ENCODE data around the gene CHRNA7.
"Not testable (repeated sequence)": the region's sequence is repeated elsewhere in the genome, so short reads cannot be mapped to it uniquely, and the experiment has no call there.

The CHRNA7 gene

DNA sequence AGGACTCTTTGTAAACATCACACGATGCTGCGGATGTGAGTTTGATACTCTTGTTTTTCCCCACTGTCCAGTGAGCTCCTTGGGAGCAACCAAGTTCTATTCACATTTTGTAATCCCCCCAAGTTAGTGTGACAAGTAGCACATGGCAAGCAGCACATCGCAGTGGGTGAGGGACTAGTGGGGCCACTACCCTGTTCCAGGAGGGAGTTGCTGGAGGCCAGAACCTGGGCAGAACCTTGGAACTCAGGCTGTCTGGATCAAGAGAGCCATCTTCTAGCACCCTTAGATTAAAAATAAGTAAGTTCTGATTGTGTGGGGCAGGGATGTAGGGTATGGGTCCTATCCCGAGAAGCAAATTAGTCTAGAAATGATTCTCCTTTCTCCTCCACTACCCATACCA is 91.7 kb downstream of the CHRNA7 start:
- DNase-seq: no peak

DNA sequence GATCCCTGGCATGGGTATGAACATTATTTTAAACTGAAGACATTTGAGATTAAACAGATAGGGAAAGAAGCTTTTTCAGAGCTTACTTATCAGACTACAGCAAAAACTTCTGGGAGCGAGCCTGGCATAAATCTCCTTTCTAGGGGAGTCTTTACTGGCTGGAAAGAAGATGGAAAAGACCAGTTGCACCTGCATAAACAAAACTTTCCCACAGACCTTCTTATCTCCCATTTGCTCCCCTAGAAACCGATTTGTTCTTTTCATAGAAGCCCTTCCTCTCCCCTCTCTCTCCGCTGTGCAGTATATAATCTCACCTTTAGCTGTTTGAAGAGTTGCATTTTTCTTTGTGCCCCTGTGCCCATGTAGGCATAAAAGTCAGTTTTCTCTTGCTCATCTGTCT is 93.2 kb downstream of the CHRNA7 start:
- DNase-seq: no peak

DNA sequence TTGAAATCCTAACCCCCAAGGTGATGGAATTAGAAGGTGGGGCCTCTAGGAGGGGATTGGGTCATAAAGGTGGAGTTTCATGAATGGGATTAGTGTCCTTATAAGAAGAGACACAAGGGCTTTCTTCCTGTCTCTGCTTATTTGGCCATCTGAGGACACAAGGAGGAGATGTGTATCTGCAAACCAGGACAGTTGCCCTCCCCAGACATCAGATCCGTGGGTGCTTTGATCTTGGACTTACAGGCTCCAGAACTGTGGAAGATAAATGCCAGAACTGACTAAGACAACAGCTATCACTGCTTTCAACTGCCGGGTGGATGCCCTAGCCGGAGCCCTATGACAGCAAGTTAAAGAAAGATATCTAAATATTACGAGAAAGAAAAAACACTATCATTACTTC is 94.4 kb downstream of the CHRNA7 start:
- DNase-seq: no peak

DNA sequence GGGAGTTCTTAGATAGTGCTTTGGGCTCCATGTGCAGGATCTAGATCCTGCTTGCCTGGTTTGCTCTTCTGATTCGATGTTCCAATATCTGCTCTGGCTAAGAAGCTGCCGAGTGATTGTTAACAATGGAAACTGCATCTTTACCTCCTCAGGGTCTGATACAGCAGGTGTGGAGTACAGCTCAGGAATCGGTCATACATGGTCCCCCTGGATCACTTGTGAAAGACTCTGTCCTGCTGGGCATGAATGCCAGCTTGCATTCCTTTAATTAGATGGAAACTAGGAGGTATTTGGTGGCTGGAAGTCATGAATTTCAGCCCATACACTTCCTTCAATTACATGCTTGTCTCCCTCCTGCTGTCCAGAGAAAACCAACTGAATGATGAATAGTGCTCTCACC is 95.3 kb downstream of the CHRNA7 start:
- DNase-seq: no peak

DNA sequence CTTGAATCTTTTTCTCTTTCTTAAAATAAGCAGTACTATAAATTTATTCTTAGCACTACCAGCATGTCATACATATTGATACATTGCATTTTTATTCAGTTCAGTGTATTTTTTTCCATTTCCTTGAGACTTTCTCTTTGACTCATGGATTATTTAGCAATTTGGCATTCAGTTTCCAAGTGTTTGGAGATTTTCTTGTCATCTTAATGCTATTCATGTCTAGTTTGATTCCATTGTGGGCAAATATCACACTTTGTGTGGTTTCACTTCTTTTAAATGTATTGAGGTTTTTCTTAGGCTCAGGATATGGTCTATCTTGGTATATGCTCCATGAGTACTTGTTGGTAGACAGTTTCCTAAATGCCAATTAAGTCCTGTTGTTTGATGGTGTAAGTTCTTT is 99.5 kb downstream of the CHRNA7 start:
- DNase-seq: no peak

DNA sequence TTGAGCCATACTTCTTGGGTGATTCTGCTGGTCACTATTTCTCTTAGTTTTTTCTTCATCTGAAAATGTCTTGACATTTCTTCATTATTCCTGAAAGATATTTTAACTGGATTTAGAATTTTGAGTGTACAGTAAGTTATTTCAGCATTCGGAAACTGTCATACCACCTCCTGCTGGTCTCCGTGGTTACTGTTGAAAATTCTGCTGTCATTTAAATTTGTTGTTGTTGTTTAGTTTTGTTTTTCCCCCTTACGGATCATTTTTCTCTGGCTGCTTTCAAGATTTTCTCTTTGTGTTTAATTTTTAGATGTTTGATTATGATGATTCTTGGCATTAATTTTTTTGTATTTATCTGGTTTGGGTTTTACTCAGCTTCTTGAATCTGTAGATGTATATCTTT is 100.5 kb downstream of the CHRNA7 start:
- DNase-seq: no peak

DNA sequence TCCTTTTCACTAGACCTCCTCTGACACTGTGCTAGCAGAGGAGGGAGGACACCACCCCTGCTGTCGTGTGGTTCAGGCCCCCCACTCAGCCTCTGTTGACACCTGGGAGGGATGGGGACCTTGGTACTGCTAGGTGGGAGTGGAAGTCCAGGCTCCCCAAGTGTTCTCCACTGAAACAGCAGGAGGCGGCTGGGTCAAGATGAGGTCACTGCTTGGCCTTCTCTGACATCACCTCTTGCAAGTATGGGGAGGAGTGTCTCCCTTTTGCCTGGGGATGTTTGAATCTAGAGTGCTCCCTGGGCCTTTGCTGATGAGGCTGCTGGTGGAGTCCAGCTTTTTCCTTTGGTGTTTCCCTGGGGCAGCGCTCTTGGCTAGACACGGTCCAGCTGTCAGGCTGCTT is 101.5 kb downstream of the CHRNA7 start:
- no peak for DNase-seq

DNA sequence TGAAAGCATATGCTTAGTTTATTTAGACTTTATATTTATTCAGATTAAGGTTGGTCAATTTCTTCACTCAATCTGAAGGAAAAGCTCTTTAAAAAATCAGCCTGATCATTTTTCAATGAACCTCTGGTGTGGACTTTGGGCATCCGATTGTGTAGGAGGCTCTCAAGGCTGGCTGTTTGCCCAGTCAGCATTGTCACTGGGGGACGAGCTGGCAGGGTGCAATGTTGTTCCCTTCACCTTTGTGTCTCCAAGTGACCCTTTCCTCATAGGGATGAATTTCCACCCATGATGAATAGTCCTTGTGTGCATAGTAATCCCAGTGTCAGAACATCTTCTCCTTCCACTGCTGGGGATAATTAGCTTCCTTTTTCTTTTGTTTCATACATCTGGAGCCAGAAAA is 102.5 kb downstream of the CHRNA7 start:
- no peak for DNase-seq

DNA sequence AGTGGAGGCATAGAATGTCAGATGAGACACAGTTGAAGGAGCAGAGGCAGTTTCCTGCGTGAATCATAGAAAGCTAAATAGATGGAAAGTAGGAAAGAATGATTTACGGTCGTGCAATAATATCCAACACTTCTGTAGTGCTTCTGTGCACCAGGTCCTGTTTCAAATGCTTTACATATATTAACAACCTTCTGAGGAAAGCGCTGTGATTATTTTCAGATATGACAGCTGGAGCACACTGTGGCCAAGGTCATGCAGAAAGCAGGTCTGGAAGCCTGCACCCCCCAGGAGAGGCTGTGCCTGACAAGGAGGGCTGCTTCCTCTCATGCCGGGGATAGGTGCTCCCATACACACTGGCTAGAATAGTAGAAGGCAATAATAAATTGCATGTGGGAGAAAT is 104.5 kb downstream of the CHRNA7 start:
- DNase-seq: no peak

DNA sequence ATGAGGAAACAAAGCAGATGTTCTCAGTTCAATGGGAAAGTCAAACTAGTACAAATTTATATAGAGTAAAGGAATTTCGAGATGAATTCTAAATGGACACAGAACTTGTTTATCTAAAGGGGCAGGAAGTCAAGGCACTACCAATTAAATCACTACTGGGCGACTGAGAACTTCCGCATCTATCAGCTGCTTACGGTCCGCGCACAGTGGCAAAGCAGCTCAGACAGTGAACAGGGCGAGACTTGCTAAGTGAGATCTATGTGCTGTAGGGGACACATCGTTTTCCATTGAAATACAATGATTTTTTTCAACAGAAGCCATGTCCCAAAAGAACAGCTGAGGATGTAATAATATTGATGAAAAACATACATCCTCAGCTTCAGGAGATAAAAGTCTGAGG is 105.0 kb downstream of the CHRNA7 start:
- DNase-seq: no peak

DNA sequence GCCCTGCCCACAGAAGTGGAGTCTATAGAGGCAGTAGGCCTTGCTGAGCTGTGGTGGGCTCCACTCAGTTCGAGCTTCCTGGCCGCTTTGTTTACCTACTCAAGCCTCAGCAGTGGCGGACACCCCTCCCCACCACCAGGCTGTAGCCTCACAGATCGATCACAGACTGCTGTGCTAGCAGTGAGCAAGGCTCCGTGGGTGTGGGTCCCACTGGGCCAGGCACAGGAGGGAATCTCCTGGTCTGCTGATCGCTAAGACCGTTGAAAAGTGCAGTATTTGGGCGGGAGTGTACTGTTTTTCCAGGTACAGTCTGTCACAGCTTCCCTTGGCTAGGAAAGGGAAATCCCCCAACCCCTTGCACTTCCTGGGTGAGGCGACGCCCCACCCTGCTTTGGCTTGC is 115.2 kb downstream of the CHRNA7 start:
- not testable (repeated sequence) for DNase-seq

DNA sequence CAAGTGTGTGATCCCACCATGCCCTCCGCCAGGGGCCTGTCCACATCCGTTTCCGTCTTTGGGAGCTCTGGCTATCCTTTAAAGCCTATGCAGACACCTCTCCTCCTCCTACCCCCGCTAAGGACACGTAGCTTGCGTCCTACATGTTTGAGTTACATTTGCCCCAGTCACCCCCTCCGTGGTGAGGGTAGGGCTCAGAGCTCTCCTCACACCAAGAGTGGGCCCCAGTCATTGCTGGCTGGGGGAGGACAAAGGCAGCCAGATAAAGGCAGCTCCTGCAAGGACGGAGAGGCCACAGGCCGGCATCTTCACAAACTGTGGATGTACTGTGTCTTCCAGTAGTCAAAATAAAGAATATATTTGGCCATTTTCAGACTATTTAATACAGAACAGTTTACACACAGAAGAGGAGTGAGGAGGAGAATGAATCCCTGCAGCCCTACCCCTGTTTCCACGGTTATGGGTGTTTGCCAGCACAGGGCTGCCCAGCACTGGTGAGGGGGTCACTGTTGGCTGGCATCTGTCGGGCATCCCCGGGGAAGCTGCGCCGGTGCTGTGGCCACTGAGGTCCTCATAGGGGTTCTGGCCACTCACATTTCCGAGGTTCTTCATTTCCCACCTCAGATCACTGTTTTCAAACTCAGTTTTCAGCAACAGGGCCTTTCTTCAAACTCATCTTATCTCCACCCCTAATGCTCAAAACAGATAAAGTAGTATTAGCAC is 118.7 kb downstream of the CHRNA7 start:
- DNase-seq: no peak

DNA sequence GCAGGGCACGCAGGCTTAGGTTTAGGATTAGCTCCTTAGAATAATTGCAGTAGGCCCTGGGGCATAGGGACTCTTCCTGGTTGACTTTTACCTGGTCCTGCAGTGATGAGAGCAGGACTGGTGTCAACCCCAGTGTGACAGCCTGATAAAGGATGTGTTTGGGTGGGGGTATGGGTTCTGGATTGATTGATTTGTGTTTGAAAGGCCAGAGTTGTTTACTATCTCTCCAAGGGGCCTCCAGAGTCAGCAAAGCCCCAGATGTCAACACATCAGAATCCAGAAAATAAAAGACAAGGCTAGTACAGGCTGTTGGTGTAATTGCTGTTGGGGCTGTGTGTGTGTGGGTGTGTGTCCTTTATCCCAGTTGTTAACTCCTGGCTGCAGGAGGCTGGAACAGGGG is 122.3 kb downstream of the CHRNA7 start:
- no peak for DNase-seq

DNA sequence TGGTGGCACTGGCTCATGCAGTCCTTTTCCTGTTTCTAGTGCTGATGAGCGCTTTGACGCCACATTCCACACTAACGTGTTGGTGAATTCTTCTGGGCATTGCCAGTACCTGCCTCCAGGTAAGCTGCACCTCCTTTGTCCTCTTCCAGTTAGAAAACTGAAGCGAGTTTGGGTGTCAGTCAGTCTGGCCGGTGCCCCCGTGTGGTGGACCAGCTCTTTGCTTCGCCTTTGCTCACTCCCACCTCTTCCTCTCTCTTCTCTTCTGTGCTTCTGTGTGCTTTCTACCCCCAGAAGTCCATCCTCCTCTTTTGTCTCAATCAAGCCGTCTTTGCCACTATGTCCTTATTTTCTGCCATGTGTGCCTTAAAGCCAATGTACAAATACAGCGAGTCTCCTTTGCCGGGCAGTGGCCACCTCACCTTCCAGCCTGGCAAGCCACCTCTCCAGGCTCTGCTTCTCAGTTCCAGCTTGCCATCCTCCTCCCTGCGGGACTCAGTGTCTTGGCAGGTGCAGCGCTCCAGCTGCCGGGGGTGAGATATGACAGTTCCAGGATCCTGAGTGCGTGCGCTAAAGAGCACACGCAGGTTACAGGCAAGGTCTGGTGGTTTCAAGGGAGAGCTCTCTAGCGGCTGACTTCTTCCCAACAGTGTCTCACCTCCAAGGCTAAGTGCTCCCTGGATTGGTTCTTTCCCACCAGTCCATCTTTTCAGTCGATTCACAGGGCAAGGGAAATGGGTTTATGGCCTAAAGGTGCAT is 123.7 kb downstream of the CHRNA7 start:
- not testable (repeated sequence) for DNase-seq

DNA sequence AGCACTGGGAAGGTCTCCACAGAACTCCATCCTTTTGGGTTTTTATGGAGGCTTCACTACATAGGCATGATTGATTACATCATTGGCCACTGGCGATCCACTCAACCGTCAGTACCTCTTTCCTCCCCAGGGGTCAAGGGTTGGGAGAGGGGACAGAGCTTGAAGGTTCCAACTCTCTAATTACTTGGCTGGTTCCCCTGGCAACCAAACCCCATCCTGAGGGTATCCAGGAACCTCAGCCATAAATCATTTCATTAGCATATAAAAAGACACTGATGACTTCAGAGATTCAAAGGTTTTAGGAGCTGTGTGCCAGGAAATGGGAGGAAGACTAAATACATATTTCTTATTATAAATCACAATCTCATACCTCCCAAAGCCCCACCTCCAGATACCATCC is 131.8 kb downstream of the CHRNA7 start:
- not testable (repeated sequence) for DNase-seq

DNA sequence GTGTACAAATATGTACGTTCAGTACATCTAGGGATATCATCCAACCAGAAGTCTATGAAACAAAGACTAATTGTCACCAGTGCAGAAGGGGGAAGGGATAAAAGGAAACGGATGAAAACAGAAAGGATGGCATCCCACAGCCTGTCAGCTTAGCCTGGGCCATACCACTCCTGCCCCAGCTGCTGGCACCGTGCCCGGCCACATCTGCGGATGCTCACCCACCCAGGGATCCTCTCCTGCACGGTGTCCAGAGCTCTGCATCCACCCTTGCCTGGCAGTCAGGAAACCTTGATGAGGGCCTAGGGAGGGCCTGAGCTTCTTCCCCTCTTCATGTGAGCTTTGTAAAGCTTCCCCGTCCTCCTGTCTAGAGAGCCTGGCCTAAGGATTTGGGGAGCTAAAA is 133.8 kb downstream of the CHRNA7 start:
- DNase-seq: not testable (repeated sequence)

DNA sequence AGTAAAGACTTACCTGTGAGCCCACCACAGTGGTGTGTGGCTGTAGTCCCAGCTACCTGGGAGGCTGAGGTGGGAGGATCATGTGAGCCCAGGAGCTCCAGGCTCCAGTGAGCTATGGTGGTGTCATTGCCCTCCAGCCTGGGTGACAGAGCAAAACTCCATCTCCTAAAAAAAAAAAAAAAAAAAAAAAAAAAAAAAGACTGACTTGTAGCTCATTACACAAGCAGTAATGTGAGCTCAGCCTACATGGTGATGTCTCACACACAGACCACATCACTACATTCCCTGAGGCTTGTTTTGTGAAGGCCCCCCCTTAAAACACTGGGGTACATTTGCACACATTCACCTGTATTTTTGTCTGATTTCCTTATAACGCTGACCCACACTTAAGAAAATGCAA is 134.4 kb downstream of the CHRNA7 start:
- not testable (repeated sequence) for DNase-seq

DNA sequence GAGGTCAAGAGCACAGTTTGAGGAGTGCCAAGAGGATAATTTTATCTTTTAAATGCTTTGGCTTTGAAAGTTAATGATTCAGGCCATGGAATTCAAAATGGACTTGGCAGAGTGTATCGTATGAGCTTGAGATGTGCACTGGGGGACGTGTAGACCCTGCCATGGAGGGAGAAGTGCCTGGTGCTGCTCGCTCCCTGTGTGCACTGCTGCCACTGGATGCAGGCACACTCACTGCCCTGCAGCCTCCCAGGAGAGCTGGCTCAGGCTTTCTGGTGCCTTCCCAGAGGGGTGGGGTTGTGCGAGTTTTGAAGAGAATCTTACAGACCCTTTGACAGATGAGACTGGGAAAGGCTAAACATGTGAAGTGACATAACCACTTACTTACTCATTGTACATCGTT is 135.5 kb downstream of the CHRNA7 start:
- DNase-seq: not testable (repeated sequence)

DNA sequence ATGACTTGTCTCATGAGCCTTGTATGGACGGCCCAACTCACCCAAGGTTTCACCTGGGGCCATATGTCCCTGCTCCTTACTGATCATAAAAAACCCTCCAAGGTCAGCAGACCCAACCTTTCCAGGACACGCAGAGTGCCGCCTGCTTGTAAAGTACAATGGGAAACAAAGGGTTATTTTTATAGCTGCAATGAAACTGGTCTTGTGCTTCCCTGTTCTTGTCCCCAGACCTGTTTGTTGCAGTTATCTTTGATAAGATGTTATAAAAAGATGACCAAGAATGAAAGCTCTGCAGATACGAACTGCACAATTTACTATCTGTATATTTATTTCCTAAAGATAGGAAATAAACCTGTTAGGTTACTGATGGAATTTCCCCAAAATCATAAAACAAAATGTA is 136.0 kb downstream of the CHRNA7 start:
- not testable (repeated sequence) for DNase-seq

DNA sequence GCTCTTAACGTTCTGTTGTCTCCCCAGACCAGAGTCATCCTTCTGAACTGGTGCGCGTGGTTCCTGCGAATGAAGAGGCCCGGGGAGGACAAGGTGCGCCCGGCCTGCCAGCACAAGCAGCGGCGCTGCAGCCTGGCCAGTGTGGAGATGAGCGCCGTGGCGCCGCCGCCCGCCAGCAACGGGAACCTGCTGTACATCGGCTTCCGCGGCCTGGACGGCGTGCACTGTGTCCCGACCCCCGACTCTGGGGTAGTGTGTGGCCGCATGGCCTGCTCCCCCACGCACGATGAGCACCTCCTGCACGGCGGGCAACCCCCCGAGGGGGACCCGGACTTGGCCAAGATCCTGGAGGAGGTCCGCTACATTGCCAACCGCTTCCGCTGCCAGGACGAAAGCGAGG is 137.6 kb downstream of the CHRNA7 start:
- not testable (repeated sequence) for DNase-seq

DNA sequence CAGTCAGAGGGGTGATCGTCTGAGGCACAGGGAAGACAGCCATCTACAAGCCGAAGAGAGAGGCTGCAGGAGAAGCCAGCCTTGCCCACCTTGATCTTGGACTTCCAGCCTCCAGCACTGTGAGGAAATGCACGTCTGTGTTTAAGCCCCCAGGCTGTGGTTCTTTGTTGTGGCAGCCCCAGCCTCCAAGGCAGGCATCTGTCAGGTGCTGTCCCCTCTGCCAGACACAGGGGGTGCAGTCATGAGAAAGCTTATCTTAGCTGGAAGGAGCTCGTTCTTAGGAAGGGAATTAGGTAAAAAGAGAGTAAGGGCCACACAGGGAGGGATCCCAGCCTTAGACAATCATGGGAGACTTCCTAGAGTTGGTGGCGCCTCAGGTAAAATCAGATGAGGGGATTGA is 150.3 kb downstream of the CHRNA7 start:
- DNase-seq: not testable (repeated sequence)

DNA sequence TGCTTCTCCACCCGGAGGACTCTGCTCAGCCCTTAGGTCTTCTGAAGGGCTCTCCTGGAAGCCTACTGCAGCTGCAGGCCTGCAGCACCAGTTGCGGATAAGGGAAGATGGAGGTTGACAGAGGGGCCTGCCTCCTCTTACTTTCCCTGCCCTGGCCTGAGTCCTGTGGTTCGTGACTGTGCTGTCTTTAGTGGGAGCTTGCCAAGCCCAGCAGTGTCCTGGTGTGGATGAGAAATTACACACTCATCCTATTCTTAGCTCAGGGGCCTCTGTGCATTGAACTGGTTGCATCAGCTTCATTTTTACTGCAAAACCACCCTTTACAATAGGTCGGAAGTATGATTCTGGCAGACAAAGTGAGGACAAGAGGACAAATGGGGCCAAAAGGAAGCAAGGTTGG is 163.5 kb downstream of the CHRNA7 start:
- DNase-seq: not testable (repeated sequence)

DNA sequence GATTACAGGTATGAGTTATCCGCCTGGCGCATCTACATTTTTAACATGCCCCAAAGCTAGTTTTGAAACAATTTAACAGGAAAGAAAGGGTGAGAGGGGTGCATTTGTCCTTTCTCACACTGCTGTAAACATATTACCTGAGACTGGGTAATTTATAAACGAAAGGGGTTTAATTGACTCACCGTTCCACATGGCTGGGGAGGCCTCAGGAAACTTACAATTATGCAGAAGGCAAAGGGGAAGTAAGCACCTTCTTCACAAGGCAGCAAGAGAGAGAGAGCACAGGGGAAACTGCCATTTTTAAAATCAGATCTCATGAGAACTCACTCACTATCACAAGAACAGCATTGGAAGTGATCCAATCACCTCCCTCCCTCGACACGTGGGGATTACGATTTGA is 165.9 kb downstream of the CHRNA7 start:
- not testable (repeated sequence) for DNase-seq

DNA sequence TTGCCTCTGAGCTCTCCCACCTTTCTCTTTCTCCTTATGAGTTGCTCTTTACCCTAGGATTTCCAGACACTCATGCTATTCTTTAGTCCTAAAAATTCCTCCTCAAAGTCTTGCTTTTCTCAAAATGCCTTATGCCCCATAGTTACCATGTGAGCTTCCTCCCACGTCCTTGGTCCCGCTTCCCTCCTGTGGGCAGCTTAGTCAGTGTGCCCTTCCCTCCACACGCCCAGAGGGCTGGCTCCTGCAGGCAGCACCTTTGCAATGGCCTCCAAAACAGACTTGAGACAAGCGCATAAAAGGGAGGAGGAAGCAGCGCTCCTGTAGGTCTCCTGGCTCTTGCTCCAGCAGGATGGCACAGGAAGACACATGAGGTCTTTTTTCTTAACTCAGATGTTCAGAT is 168.6 kb downstream of the CHRNA7 start:
- DNase-seq: not testable (repeated sequence)

DNA sequence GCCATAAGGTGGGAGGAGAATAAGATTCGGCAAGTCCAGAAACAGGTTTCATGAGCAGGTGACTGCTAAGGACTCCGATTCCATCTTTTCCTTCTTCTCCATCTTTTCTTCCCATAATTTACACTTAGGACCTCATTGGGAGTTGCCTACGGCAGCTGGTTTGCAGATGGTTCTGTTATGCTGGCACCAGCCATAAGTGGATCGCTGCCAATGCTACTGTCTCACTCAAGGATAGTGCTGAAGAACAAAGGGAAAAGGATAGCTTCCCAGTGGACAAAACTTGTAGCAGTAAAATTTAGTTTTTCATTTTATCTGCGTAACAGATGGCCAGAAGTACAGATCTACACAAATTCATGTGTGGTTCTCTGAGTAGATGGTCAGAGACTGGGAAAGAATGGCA is 178.8 kb downstream of the CHRNA7 start:
- DNase-seq: not testable (repeated sequence)
